ENCODE measurements around the gene RABL6.
"Not testable (repeated sequence)": the region's sequence is repeated elsewhere in the genome, so short reads cannot be mapped to it uniquely, and the experiment has no call there.

RABL6 gene

GRCh38 chr9:136861874-136862457 is 54.2 kb downstream of the RABL6 start:
- no peak overlapping the region for H3K4me3 ChIP-seq (ENCODE audit: control insufficient read depth, low read depth, low read length)
- DNase-seq (ENCODE audit: low read depth), result no peak
- no peak for TF ChIP-seq CTCF (conservative IDR thresholded peaks at IDR 0.05; ENCODE audit: control insufficient read depth, insufficient read depth, low read depth, low read length)

DNA sequence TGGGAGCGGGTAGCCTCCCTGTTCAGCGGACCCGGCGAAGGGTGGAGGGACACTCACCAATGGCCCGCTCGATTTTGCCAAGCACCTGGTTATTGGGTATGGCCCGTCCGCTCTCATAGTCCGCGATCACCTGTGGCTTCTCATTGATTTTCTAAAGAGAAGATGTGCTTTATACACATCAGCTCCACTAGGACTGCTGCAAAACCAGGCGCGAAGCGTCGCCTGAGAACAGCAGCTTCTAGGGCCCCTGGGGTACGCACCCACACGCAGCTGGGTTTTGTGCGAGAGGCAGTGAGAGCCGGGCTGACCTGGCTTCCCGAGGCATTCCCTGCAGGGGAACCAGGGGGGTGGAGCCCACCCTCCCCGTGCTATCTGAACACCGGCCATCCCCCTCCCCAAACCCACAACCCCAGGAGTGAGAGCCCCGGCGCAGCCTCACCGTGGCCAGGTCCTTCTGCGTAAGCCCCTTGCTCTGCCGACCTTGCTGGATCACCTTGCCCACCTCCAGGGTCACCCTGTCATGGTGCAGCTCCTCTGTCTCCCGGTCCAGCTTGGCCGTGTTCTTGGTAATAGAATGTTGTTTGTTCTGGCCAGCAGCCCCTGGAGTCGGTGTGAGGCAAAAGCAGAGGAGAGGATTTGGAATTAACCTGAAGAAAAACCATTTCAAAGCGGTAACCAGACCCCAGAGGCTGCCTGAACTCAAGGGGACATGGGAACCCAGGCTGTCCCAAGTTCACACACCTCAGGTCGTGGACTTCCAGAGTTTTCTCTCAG is 55.3 kb downstream of the RABL6 start:
- no peak overlapping the region for H3K4me3 ChIP-seq (ENCODE audit: control insufficient read depth, low read depth, low read length)
- no peak for TF ChIP-seq CTCF (conservative IDR thresholded peaks at IDR 0.05; ENCODE audit: control insufficient read depth, insufficient read depth, low read depth, low read length)
- DNase-seq (ENCODE audit: low read depth), result no peak

GRCh38 chr9:136863623-136864273 is 56.0 kb downstream of the RABL6 start:
- H3K4me3 ChIP-seq (ENCODE audit: control insufficient read depth, low read depth, low read length), result no peak overlapping the region
- no peak for DNase-seq (ENCODE audit: low read depth)
- TF ChIP-seq CTCF (conservative IDR thresholded peaks at IDR 0.05; ENCODE audit: control insufficient read depth, insufficient read depth, low read depth, low read length), result no peak

DNA sequence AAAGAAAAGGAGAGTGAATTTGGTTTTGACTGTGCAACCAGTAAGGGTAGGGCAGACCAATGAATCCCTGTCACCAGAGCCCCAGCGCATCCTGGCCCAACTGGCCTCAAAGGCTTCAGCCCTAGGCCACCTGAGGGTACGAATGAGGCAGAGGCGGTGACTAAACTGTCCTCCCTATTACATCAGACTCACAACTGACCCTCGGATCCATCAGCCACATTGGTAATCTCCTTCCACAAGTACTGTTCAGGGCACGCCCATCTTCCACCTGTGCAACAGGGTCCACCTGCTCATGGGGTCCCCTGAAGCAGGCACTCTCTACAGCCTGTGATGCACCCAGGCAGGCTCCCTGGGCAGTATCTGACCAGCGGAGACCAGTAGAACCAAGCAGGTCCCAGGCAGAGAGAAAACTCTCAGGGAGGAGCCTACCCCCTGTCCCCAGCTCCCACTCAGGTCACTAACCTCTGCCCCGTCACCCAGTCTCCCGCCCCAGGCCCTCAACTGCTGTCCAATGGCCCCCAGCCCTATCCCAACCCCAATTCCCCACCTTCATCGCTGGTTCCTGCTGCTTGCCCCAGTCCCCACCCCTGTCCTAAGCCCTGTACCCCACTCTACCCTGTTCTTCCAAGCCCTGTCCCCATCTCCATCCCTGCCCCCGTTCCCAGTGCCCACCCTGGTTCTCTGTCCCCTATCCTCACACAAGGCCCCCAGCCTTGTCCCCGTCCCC is 57.5 kb downstream of the RABL6 start:
- H3K4me3 ChIP-seq (ENCODE audit: control insufficient read depth, low read depth, low read length), result peak overlapping the region; percentile 67
- no peak for DNase-seq (ENCODE audit: low read depth)
- no peak for TF ChIP-seq CTCF (conservative IDR thresholded peaks at IDR 0.05; ENCODE audit: control insufficient read depth, insufficient read depth, low read depth, low read length)

DNA sequence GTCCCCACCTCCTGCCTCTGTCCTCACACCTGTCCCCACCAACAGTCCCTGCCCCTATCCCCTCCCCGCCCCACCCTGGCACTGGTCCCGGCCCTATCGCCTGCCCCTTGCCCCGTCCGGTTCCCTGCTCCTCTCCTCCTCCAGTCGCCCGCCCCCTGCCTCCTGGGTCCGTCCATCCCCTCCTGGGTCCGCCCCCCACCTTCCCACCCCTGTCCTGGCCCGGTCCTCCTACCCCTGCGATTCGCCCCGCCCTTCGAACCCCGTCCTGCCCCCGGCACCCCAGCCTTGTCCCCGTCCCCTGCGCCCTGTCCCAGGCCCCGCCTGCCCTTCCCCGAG is 58.0 kb downstream of the RABL6 start:
- TF ChIP-seq CTCF (conservative IDR thresholded peaks at IDR 0.05; ENCODE audit: control insufficient read depth, insufficient read depth, low read depth, low read length), result no peak
- DNase-seq (ENCODE audit: low read depth), result no peak
- peak overlapping the region; percentile 67 for H3K4me3 ChIP-seq (ENCODE audit: control insufficient read depth, low read depth, low read length)

- H3K4me3 ChIP-seq (ENCODE audit: control insufficient read depth, low read depth, low read length), result peak overlapping the region; percentile 46
- DNase-seq (ENCODE audit: low read depth), result not testable (repeated sequence)
Measured at GRCh38 chr9:136866898-136867421, 59.2 kb downstream of the RABL6 start.

All from fibroblast of mammary gland (primary cell).